Endothelial cell of umbilical vein (primary cell): ENCODE results near the gene ECI1.

ENCODE experiments used
- EZH2 ChIP-seq: IDR thresholded peaks from 2 replicates; pipeline ENCODE4 v1.6.1; 2012; ENCODE audit warnings: borderline replicate concordance, low read depth, mild to moderate bottlenecking, moderate library complexity, low read length, inconsistent platforms; ENCODE audit not compliant: severe bottlenecking
- FOS ChIP-seq: IDR thresholded peaks from 2 replicates; pipeline ENCODE4 v1.6.1; 2011; ENCODE audit warnings: mild to moderate bottlenecking, low read length, moderate library complexity, borderline replicate concordance; ENCODE audit not compliant: insufficient read depth
- POLR2A ChIP-seq: IDR thresholded peaks from 2 replicates; pipeline ENCODE4 v1.6.1; 2012; ENCODE audit warnings: low read depth, mild to moderate bottlenecking, control low read depth, low read length
- POLR2AphosphoS5 ChIP-seq: IDR thresholded peaks from 2 replicates; pipeline ENCODE4 v1.6.1; 2012; ENCODE audit warnings: low read depth, mild to moderate bottlenecking, control low read depth, low read length, moderate library complexity; ENCODE audit not compliant: insufficient read depth
- TF ChIP-seq, protein P1 (sequence below), 2 donors: IDR thresholded peaks; 1 replicate in 1 of 2; 2 replicates in 1 of 2; pipeline ENCODE4 v1.5.1; 2011; ENCODE audit warnings: low read length in 2 of 2, mild to moderate bottlenecking in 2 of 2, moderate library complexity in 2 of 2, control low read depth in 1 of 2, inconsistent platforms in 1 of 2, low read depth in 1 of 2; ENCODE audit not compliant: insufficient read depth in 1 of 2; ENCODE audit errors: extremely low read depth in 1 of 2

DNA sequence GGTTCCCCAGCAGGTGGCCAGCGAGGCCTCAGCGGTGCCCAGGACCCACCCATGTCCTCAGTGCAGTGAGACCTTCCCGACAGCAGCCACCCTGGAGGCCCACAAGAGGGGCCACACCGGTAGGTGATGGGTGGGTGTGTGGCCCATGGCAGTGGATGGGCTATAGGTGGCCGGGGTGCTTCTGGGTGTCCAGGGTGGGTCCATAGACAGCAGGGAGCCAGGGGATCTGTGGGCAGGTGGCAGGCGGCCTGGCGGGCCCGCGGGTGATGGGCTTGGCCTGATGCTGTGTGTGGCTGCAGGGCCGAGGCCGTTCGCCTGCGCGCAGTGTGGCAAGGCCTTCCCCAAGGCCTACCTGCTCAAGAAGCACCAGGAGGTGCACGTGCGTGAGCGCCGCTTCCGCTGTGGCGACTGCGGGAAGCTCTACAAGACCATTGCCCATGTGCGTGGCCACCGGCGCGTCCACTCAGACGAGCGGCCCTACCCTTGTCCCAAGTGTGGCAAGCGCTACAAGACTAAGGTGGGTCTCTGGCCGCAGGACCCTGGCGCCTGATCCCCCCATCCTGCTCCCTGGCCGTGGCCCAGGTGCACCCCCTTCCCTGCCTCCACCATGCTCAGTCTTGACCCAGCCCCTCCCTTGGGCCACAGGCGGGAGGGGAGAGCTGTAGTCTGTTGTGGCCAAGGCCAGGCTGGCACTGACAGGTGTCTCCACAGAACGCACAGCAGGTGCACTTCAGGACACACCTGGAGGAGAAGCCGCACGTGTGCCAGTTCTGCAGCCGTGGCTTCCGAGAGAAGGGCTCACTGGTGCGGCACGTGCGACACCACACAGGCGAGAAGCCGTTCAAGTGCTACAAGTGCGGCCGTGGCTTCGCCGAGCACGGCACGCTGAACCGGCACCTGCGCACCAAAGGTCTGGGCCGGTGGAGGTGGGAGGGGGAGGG, 17.2 kb downstream of the ECI1 start:
- TF ChIP-seq, protein P1, sequence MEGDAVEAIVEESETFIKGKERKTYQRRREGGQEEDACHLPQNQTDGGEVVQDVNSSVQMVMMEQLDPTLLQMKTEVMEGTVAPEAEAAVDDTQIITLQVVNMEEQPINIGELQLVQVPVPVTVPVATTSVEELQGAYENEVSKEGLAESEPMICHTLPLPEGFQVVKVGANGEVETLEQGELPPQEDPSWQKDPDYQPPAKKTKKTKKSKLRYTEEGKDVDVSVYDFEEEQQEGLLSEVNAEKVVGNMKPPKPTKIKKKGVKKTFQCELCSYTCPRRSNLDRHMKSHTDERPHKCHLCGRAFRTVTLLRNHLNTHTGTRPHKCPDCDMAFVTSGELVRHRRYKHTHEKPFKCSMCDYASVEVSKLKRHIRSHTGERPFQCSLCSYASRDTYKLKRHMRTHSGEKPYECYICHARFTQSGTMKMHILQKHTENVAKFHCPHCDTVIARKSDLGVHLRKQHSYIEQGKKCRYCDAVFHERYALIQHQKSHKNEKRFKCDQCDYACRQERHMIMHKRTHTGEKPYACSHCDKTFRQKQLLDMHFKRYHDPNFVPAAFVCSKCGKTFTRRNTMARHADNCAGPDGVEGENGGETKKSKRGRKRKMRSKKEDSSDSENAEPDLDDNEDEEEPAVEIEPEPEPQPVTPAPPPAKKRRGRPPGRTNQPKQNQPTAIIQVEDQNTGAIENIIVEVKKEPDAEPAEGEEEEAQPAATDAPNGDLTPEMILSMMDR (IDR thresholded peaks at IDR 0.05; ENCODE audit: extremely low read depth in 1 of 2, insufficient read depth in 1 of 2, low read depth in 1 of 2, low read length in 2 of 2) = no peak
- TF ChIP-seq POLR2AphosphoS5 (no peak), POLR2A (no peak), FOS (no peak), EZH2 (no peak)
